ENCODE data around the gene LPO.

The LPO gene

GRCh38 chr17:58262149-58262548 is 23.8 kb downstream of the LPO start:
- TF ChIP-seq RARB (CRISPR knock-in tag; IDR thresholded peaks at IDR 0.05): no peak
- no peak for TF ChIP-seq ZNF565 (CRISPR knock-in tag; conservative IDR thresholded peaks at IDR 0.05; ENCODE audit: low read depth)
- TF ChIP-seq POU6F1 (CRISPR knock-in tag; IDR thresholded peaks at IDR 0.05; ENCODE audit: borderline replicate concordance, low read depth): no peak
- no peak for TF ChIP-seq PATZ1 (CRISPR knock-in tag; IDR thresholded peaks at IDR 0.05; ENCODE audit: borderline replicate concordance)
- TF ChIP-seq TOX (CRISPR knock-in tag; IDR thresholded peaks at IDR 0.05; ENCODE audit: borderline replicate concordance): no peak
- no peak for TF ChIP-seq TSHZ2 (CRISPR knock-in tag; IDR thresholded peaks at IDR 0.05)
- TF ChIP-seq OSR1 (CRISPR knock-in tag; IDR thresholded peaks at IDR 0.05): no peak
- no peak for TF ChIP-seq ZFP3 (CRISPR knock-in tag; IDR thresholded peaks at IDR 0.05)
- no peak for TF ChIP-seq BACH2 (CRISPR knock-in tag; IDR thresholded peaks at IDR 0.05; ENCODE audit: borderline replicate concordance)
- ATAC-seq: no peak

- TF ChIP-seq ARNTL (CRISPR knock-in tag; IDR thresholded peaks at IDR 0.05; ENCODE audit: borderline replicate concordance, low read depth) (no peak), CREB5 (CRISPR knock-in tag; IDR thresholded peaks at IDR 0.05; ENCODE audit: low read depth) (no peak), TOX (CRISPR knock-in tag; IDR thresholded peaks at IDR 0.05; ENCODE audit: borderline replicate concordance) (no peak), CSRNP3 (CRISPR knock-in tag; IDR thresholded peaks at IDR 0.05) (no peak), POU6F1 (CRISPR knock-in tag; IDR thresholded peaks at IDR 0.05; ENCODE audit: borderline replicate concordance, low read depth) (no peak)
- ATAC-seq: no peak
Observed at GRCh38 chr17:58263773-58264172, 25.4 kb downstream of the LPO start.

GRCh38 chr17:58264407-58265103 is 26.2 kb downstream of the LPO start:
- no peak for ATAC-seq
- TF ChIP-seq ZNF8 (CRISPR knock-in tag; IDR thresholded peaks at IDR 0.05): no peak
- no peak for TF ChIP-seq CREB5 (CRISPR knock-in tag; IDR thresholded peaks at IDR 0.05; ENCODE audit: low read depth)
- no peak for TF ChIP-seq CSDC2 (CRISPR knock-in tag; IDR thresholded peaks at IDR 0.05)
- TF ChIP-seq PPARA (CRISPR knock-in tag; IDR thresholded peaks at IDR 0.05; ENCODE audit: borderline replicate concordance): no peak
- no peak for TF ChIP-seq CSRNP3 (CRISPR knock-in tag; IDR thresholded peaks at IDR 0.05)
- TF ChIP-seq ARNTL (CRISPR knock-in tag; IDR thresholded peaks at IDR 0.05; ENCODE audit: borderline replicate concordance, low read depth): no peak
- TF ChIP-seq TSHZ2 (CRISPR knock-in tag; IDR thresholded peaks at IDR 0.05): no peak
- TF ChIP-seq ISL1 (CRISPR knock-in tag; IDR thresholded peaks at IDR 0.05): no peak
- TF ChIP-seq ZNF70 (CRISPR knock-in tag; IDR thresholded peaks at IDR 0.05): no peak
